Esophagus mucosa (tissue), 1 donor: Measurements from ENCODE around the gene SEMA3D. TPM values are rescaled to one million over a fixed set of nuclear protein-coding genes. Genes with fewer than 3 reads are reported as not detected.

Experiments used
- ATAC-seq: fragments of 200-7000 bp; cut with Tn5 transposase; one replicate; pipeline ENCODE4 v1.9.1; 2020
- total RNA-seq: library from RNA; stranded (reverse); gene quantifications from one replicate; pipeline ENCODE4 v1.2.4, GENCODE V29; 2023
- donor health status: DM: yes; HTN: yes; CAD: no.

The SEMA3D gene
- total RNA-seq, 1 donor from 2014 or later, result 0.16 TPM

GRCh38 chr7:85119934-85120333 lies 66.9 kb downstream of the SEMA3D start:
- ATAC-seq, result no peak

- no peak for ATAC-seq
Measured at GRCh38 chr7:85115862-85116261, 71.0 kb downstream of the SEMA3D start.

- ATAC-seq, result peak; percentile 50
Measured at GRCh38 chr7:85115006-85115405, 71.8 kb downstream of the SEMA3D start.

GRCh38 chr7:85114342-85114741 lies 72.5 kb downstream of the SEMA3D start:
- ATAC-seq, result peak; percentile 88

DNA sequence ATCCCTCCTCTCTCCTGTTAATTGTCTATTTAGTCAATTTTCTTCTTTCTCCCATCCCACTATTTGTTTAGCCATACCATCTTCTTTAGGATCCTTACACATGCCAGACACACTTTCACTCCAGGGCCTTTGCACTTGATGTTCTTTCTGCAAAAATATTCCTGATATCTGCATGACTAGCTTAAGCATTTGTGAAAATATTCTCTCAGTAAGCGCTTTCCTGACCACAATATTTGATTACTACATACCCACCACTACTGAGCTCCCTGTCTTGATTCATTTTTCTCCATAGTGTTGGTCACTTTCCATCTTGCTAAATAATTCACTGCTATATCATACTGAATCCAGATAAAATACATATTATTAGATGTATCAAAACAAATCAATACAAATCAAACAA lies 75.1 kb downstream of the SEMA3D start:
- ATAC-seq, result no peak

DNA sequence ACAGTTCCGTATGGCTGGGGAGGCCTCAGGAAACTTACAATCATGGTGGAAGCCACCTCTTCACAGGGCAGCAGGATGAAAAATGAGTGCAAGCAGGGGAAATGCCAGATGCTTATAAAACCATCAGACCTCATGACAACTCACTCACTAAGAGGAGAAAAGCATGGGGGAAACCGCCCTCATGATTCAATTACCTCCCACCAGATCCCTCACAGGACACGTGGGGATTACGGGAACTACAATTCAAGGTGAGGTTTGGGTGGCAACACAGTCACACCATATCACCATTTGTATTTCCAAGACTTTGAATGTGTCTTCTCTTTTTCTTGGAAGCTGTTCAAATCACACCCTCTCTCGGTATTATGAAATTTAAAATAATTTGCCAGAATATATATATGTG lies 80.1 kb downstream of the SEMA3D start:
- no peak for ATAC-seq

- ATAC-seq, result no peak
Measured at GRCh38 chr7:85104432-85105205, 82.2 kb downstream of the SEMA3D start.

GRCh38 chr7:85103962-85104361 lies 82.9 kb downstream of the SEMA3D start:
- no peak for ATAC-seq

- no peak for ATAC-seq
Measured at GRCh38 chr7:85103357-85103756, 83.5 kb downstream of the SEMA3D start.

GRCh38 chr7:85102813-85103350 lies 84.0 kb downstream of the SEMA3D start:
- no peak for ATAC-seq

GRCh38 chr7:85101347-85101746 lies 85.5 kb downstream of the SEMA3D start:
- no peak for ATAC-seq

- no peak for ATAC-seq
Measured at GRCh38 chr7:85097844-85098243, 89.0 kb downstream of the SEMA3D start.

- ATAC-seq, result no peak
Measured at GRCh38 chr7:85095806-85096205, 91.0 kb downstream of the SEMA3D start.

GRCh38 chr7:85095366-85095765 lies 91.5 kb downstream of the SEMA3D start:
- no peak for ATAC-seq

- ATAC-seq, result no peak
Measured at GRCh38 chr7:85094046-85094725, 92.7 kb downstream of the SEMA3D start.

DNA sequence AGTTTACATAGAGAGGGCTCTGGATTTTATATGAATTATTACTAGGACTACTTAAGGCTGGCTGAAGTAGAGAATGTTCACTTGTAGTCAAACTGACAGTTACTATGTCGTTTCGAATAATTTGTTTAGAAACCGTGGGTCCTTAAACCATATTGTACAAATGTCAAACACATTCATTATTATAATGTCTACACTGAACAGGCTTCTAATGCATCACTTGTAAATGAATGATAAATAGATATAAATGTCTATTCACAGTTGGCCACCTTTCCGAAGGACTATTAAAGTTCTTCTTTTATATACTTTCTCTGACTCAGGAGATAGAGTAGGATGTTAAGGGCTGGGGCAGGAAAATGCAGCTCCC lies 95.3 kb downstream of the SEMA3D start:
- ATAC-seq, result no peak

DNA sequence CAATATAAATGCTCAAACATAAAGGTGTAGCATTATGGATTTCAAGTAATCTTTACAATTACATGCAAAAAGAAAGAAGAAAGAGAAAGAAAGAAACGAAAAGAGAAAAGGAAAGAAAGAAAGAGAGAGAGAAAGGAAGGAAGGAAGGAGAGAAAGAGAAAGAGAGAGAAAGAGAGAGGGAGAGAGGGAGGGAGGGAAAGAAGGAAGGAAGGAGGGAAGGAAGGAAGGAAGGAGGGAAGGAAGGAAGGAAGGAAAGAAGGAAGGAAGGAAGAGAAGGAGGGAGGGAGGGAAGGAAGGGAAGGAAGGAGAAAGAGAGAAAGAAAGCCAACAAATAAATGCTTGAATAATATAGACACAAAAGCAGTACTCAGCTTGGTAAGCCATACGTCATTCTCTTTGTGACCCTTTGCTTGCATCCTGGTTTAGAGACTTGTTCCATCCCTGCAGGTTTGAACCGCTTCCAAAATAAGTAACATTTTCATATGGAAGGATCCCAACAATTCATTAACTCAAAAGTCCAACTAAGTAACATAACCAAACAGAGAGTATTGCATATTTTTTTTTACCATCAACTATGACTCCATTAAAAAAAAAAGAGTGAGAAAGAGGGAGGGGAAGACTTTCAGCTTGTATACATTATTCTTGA lies 95.8 kb downstream of the SEMA3D start:
- no peak for ATAC-seq

DNA sequence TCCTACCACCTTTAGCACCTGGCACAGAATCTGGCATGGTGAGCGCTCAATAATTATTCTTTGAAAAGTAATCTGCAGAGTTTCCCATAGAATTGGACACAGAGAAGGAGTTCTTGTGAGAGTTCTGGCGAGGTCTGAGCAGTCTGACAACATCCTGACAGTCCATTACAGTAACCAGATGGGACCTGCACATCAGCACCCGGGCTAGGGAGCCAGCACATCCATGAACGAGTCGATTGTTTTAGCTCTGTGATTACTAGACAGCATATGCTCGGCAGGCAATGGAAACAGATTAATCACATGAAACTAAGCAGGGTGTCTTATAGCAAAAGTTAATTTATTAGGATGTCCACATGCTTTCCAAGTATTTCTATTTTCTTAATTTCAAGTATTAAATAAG lies 96.7 kb downstream of the SEMA3D start:
- no peak for ATAC-seq

GRCh38 chr7:85081846-85082245 lies 105.0 kb downstream of the SEMA3D start:
- ATAC-seq, result no peak

DNA sequence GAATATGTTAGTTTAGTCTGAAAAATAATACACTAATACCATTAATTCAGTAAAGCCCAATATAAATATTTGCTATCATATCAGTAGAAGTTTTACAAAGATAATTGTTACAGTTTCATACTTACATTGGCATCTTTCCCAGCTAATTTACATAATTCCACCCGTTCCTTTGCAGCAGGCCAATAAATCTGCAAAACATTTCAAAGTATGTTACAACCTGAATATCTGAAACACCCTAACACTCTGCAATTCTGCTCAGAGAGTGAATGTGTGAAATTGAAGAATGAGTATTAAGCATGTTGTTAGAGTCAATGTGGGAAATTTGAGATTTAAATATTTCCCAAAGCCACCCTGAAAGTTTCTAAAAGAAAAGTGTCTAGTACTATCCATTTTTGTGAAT lies 105.5 kb downstream of the SEMA3D start:
- ATAC-seq, result no peak

GRCh38 chr7:85079434-85079833 lies 107.4 kb downstream of the SEMA3D start:
- no peak for ATAC-seq

- no peak for ATAC-seq
Measured at GRCh38 chr7:85078181-85078580, 108.7 kb downstream of the SEMA3D start.

DNA sequence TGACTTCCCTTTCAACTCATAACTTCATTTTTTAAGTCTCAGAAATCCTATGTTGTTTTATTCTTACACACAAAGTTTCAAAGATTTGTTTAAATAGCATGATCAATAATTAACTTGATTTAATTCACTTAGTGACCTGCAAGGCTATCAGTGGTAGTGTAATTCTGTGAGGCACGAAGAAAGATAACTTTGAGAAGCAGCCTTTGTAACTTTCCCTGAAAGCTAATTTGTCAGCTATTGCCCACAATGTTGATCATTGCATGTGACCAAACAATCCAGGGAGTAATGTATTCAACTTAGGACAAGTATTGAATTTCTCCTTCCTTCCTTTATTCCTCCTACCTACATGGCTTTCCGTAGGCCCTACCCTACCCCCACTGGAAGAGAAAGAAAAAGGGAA lies 111.0 kb downstream of the SEMA3D start:
- ATAC-seq, result no peak

DNA sequence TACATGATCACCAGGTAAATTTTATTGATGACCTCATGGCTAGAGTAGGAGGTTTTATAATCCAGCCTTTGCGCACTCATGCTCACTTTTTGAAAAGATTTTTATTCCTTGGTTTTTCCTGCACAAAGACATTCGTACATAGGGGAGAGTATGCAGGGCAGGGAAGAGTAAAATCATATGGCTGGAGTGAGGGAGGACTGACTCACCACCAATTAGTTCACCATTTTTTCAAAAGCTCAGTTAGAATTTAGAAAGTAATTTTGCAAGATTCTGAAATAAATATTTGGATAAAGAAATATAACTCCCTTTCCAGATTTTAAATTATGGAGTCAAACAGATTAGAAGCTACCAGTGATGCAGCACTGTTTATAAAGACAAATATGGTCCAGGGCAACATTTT lies 111.9 kb downstream of the SEMA3D start:
- ATAC-seq, result no peak
